CD4-positive, alpha-beta T cell (primary cell): ENCODE results near the gene NPHP1. TPM values are rescaled to one million over a fixed set of nuclear protein-coding genes. Genes with fewer than 3 reads are reported as not detected.
"Not testable (repeated sequence)": the region's sequence is repeated elsewhere in the genome, so short reads cannot be mapped to it uniquely, and the experiment has no call there.

ENCODE experiments used
- ATAC-seq: fragments of 200-7000 bp; cut with Tn5 transposase; one replicate; pipeline ENCODE4 v1.10.0; 2022; ENCODE audit warnings: mild to moderate bottlenecking; ENCODE audit not compliant: poor library complexity
- CTCF ChIA-PET: fragments of 350-600 bp; sonication (Branson Sonifier 250); formaldehyde crosslinking; loops from one replicate; lab custom pipeline; 2021; ENCODE audit warnings: antibody characterized with exemption, inconsistent platforms; lab: Charles Lee
- POLR2A ChIA-PET: fragments of 350-600 bp; sonication (Branson Sonifier 250); formaldehyde crosslinking; loops from one replicate; lab custom pipeline; 2021; ENCODE audit warnings: antibody characterized with exemption, inconsistent platforms; lab: Charles Lee
- DNase-seq, 14 experiments: peaks; one replicate each; pipeline ENCODE4 v3.0.0-alpha.2; 2013 to 2020; ENCODE audit warnings: mixed read lengths in 2 of 14
- H3K27ac ChIP-seq, 2 donors: one replicate each; pipeline versions ENCODE4 v1.5.1 to v1.7.0; 2013; ENCODE audit warnings: low read length in 2 of 2, low read depth in 1 of 2, mild to moderate bottlenecking in 1 of 2
- H3K27me3 ChIP-seq, 2 experiments: 1 replicate in 1 of 2; 2 replicates in 1 of 2; pipeline versions ENCODE4 v1.6.1 to v1.7.0; 2013; ENCODE audit warnings: low read length in 2 of 2, control low read depth in 1 of 2, mild to moderate bottlenecking in 1 of 2, moderate library complexity in 1 of 2; ENCODE audit not compliant: insufficient read depth in 2 of 2, control insufficient read depth in 1 of 2
- H3K36me3 ChIP-seq: one replicate; pipeline ENCODE4 v1.6.1; 2013; ENCODE audit warnings: low read length, control low read depth; ENCODE audit not compliant: insufficient read depth
- H3K4me1 ChIP-seq: one replicate; pipeline ENCODE4 v1.6.1; 2013; ENCODE audit warnings: low read length, control low read depth; ENCODE audit not compliant: insufficient read depth
- H3K4me3 ChIP-seq: one replicate; pipeline ENCODE4 v1.5.1; 2013; ENCODE audit warnings: mild to moderate bottlenecking, low read length, moderate library complexity
- H3K9me3 ChIP-seq, 2 experiments: 1 replicate in 1 of 2; 2 replicates in 1 of 2; pipeline versions ENCODE4 v1.6.1 to v1.7.0; 2013; ENCODE audit warnings: low read length in 2 of 2, mild to moderate bottlenecking in 2 of 2, control low read depth in 1 of 2, moderate library complexity in 1 of 2; ENCODE audit not compliant: control insufficient read depth in 1 of 2, insufficient read depth in 1 of 2
- H3K27ac Mint-ChIP-seq: one replicate; pipeline ENCODE4 v1.8.0; 2020; ENCODE audit warnings: mixed read lengths
- H3K27me3 Mint-ChIP-seq: one replicate; pipeline ENCODE4 v1.8.0; 2021; ENCODE audit warnings: mixed read lengths
- H3K36me3 Mint-ChIP-seq: one replicate; pipeline ENCODE4 v1.8.0; 2021; ENCODE audit warnings: low read depth, mixed read lengths
- H3K4me1 Mint-ChIP-seq: one replicate; pipeline ENCODE4 v1.8.0; 2021; ENCODE audit warnings: low read depth, mixed read lengths
- H3K4me3 Mint-ChIP-seq: one replicate; pipeline ENCODE4 v1.8.0; 2020; ENCODE audit warnings: mild to moderate bottlenecking, mixed read lengths
- H3K9me3 Mint-ChIP-seq: one replicate; pipeline ENCODE4 v1.8.0; 2020; ENCODE audit warnings: mixed read lengths
- CTCF ChIP-seq: fragments of 200-600 bp; IDR thresholded peaks from one replicate; pipeline ENCODE4 v1.8.0; 2022; ENCODE audit warnings: antibody characterized with exemption, mild to moderate bottlenecking
- intact Hi-C, 2 experiments: fragments of 100-400 bp; cut with DNase I in 1 of 2; cut with micrococcal nuclease in 1 of 2; formaldehyde crosslinking; loops; one replicate each; pipeline versions ENCODE4 v1.15.1 to v1.9.0; 2023 to 2025; cut with DNase I, micrococcal nuclease
- total RNA-seq, 174 experiments: library from RNA in 2 of 174; stranded (reverse) in 2 of 174; gene quantifications; one replicate each; pipeline ENCODE4 v1.2.3 and lab custom pipeline; 2021 to 2026

NPHP1 gene
- total RNA-seq, 2 experiments from 2014 or later: 0.33 to 0.98 TPM

DNA sequence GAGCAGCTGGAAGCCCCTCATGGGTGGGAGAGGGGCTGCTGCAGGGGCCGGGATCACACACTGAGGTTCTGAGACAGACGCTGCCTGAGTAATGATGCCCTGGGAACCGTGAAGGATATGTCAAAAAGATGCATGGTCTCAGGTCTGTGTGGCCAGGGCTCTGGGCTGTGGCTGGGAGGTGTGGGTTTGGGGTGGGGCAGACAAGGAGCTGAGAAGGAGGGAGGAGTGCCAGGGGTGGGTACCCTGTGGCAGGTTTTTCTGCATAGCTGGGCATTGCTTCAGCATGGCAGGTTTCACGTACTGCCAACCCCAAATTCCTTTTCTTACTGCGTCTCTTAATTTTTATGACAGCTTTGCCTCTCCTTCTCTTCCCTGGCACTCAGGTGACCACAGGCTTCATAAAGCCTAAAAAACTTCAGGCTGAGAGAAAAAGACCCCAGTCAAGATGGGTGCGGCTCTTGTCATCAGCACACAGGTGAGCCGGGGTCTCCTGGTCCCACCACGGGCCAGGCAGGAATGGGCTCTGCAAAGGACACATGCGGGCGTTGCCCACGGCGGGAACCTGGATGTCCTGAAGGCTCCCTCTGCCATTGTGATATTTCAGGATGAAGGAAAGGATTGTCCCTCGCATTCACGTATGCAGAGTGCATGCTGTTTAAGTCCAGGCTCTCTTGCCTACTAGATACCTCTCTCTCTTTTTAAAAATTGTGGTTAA is 107.2 kb downstream of the NPHP1 start:
- Mint-ChIP-seq H3K36me3 (no peaks in the 10 kb centered on the region), H3K4me3 (no peak overlapping the region), H3K4me1 (no peaks in the 10 kb centered on the region), H3K27me3 (peaks cover 9% of the 10 kb centered on the region), H3K9me3 (no peaks in the 10 kb centered on the region), H3K27ac (no peak overlapping the region)
- ATAC-seq (no peak), DNase-seq (no peak)
- intact Hi-C loops: no loop called here
- CTCF ChIA-PET: no interaction called here
- Histone ChIP-seq H3K4me1 (no peaks in the 10 kb centered on the region), H3K27me3 (peaks cover 0 to 2% of the 10 kb centered on the region in 2 experiments), H3K27ac (no peak overlapping the region), H3K4me3 (no peak overlapping the region), H3K9me3 (no peaks in the 10 kb centered on the region), H3K36me3 (no peaks in the 10 kb centered on the region)
- POLR2A ChIA-PET: no interaction called here
- TF ChIP-seq CTCF: no peak

GRCh38 chr2:110095994-110096633 is 108.7 kb downstream of the NPHP1 start:
- Histone ChIP-seq H3K4me3 (no peak overlapping the region), H3K27me3 (peaks cover 0 to 1% of the 10 kb centered on the region in 2 experiments), H3K4me1 (no peaks in the 10 kb centered on the region), H3K9me3 (no peaks in the 10 kb centered on the region), H3K36me3 (no peaks in the 10 kb centered on the region), H3K27ac (no peak overlapping the region)
- POLR2A ChIA-PET: no interaction called here
- no peaks in the 10 kb centered on the region for H3K27me3 Mint-ChIP-seq
- no peak for TF ChIP-seq CTCF
- no peak overlapping the region for H3K27ac Mint-ChIP-seq
- CTCF ChIA-PET: no interaction called here
- intact Hi-C loops: no loop called here
- DNase-seq: no peak
- H3K4me3 Mint-ChIP-seq: no peak overlapping the region
- no peaks in the 10 kb centered on the region for H3K9me3 Mint-ChIP-seq
- H3K4me1 Mint-ChIP-seq: no peaks in the 10 kb centered on the region
- ATAC-seq: no peak
- no peaks in the 10 kb centered on the region for H3K36me3 Mint-ChIP-seq

DNA sequence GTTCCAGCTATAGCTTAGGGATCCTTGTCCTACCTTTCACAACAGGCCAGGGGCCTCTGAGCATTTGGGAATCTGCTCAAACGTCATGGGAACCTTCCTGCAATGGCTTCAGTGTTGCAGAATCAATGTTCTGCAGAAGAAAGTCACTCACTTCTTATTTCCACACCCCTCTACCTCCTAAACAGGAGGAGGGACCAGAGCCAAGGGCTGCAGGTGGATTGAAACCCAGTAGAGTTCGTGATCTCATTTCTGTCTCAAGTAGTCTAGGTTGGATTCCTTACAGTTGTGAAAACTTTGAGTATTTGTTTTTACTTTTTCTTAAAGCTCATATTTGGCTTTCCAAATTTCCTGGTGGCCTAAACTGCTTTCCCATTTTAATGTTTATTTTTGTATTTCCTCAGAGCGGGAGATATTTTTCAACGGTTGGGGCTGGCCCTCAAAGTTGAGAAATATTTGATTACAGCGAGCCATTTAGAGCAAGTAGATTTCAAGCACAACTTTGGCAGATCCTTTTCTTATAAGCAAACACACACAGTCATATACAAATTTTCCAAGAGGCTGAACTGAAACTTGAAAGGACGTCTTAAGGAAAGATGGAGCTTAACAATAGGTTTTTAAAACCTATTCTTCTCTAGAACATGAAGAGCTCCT is 109.8 kb downstream of the NPHP1 start:
- DNase-seq, H3K27me3 Mint-ChIP-seq, H3K36me3 Mint-ChIP-seq, H3K4me1 ChIP-seq, H3K27me3 ChIP-seq, H3K4me3 Mint-ChIP-seq, CTCF ChIA-PET, intact Hi-C loops, H3K9me3 Mint-ChIP-seq, H3K27ac ChIP-seq, H3K36me3 ChIP-seq, H3K4me3 ChIP-seq, H3K27ac Mint-ChIP-seq, ATAC-seq, H3K4me1 Mint-ChIP-seq, POLR2A ChIA-PET, H3K9me3 ChIP-seq: not testable (repeated sequence)

DNA sequence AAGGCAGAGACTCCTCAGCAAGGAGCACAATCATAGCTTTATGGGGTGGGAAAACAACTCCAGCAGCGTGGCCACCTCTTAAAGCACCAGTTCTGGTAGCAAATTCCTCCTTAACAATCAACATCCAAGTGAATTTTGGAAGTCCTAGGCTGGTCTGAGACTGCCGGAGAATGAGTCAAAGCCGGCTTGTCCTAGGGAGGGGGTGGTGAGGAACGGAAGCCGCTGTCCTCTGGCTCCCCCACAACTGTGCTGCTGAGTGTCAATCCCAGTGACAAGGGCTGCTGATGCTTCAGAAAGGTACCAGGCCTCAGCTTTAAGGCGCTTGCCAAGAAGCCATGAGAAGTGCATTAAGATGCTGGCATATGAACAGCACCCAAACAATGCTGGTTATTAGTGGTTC is 110.9 kb downstream of the NPHP1 start:
- intact Hi-C loops, H3K9me3 ChIP-seq, H3K27me3 ChIP-seq, H3K36me3 Mint-ChIP-seq, H3K4me1 Mint-ChIP-seq, H3K36me3 ChIP-seq, H3K27me3 Mint-ChIP-seq, H3K27ac Mint-ChIP-seq, H3K4me1 ChIP-seq, DNase-seq, H3K9me3 Mint-ChIP-seq, H3K27ac ChIP-seq, H3K4me3 ChIP-seq, ATAC-seq, CTCF ChIA-PET, H3K4me3 Mint-ChIP-seq, POLR2A ChIA-PET: not testable (repeated sequence)

GRCh38 chr2:110090164-110090563 is 114.6 kb downstream of the NPHP1 start:
- H3K4me1 ChIP-seq, H3K27ac Mint-ChIP-seq, H3K36me3 Mint-ChIP-seq, H3K9me3 Mint-ChIP-seq, H3K36me3 ChIP-seq, POLR2A ChIA-PET, DNase-seq, H3K4me1 Mint-ChIP-seq, H3K4me3 ChIP-seq, H3K27me3 Mint-ChIP-seq, H3K27ac ChIP-seq, ATAC-seq, H3K9me3 ChIP-seq, H3K4me3 Mint-ChIP-seq, H3K27me3 ChIP-seq, CTCF ChIA-PET, intact Hi-C loops: not testable (repeated sequence)
